ENCODE measurements around the gene CHPF.
A peak's percentile ranks its signal among the peaks of the same experiment; 100 is the strongest.

- TF ChIP-seq CTCF (IDR thresholded peaks at IDR 0.05; ENCODE audit: extremely low read depth in 1 of 2, insufficient read depth in 1 of 2, low read depth in 1 of 2, low read length in 2 of 2) = peak; percentile 83 to 98
- no peak for TF ChIP-seq JUN (IDR thresholded peaks at IDR 0.05; ENCODE audit: borderline replicate concordance, insufficient read depth, insufficient read length, low read depth)
Observed at GRCh38 chr2:219541611-219542180, 1.9 kb downstream of the CHPF start.
